Suprapubic skin (tissue), 3 donors: ENCODE data around the gene TLE1.

ENCODE experiments used
- POLR2A ChIP-seq, 2 donors: fragments of 450-650 bp; IDR thresholded peaks; one replicate each; pipeline ENCODE4 v1.6.1; 2017; ENCODE audit warnings: antibody characterized with exemption in 2 of 2, mild to moderate bottlenecking in 2 of 2, moderate library complexity in 2 of 2
- TF ChIP-seq, protein P1 (sequence below), 2 donors: fragments of 200-600 bp in 1 of 2; fragments of 450-650 bp in 1 of 2; sonication (generic) in 1 of 2; IDR thresholded peaks; one replicate each; pipeline ENCODE4 v1.5.1; 2016 to 2019; ENCODE audit warnings: antibody characterized with exemption in 2 of 2, mild to moderate bottlenecking in 1 of 2, moderate library complexity in 1 of 2

DNA sequence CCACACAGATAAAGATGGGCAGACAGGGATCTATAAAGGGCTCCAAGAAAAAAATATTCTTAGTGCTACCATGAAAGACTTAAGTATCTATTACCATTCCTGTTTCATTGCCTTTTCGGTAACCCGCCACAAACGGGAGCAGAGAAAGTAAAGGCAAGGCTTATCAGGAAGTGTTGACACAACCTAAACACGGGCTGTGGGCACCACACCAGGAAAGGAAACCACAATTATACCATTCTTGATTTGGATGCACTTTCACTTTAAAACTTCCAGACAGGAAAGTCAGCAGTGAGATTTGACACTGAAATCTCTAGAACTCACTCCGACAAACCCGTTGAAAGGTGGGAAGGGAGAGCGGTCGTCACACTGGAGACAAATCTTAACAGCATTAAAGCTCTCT, 6.5 kb downstream of the TLE1 start:
- TF ChIP-seq, protein P1, sequence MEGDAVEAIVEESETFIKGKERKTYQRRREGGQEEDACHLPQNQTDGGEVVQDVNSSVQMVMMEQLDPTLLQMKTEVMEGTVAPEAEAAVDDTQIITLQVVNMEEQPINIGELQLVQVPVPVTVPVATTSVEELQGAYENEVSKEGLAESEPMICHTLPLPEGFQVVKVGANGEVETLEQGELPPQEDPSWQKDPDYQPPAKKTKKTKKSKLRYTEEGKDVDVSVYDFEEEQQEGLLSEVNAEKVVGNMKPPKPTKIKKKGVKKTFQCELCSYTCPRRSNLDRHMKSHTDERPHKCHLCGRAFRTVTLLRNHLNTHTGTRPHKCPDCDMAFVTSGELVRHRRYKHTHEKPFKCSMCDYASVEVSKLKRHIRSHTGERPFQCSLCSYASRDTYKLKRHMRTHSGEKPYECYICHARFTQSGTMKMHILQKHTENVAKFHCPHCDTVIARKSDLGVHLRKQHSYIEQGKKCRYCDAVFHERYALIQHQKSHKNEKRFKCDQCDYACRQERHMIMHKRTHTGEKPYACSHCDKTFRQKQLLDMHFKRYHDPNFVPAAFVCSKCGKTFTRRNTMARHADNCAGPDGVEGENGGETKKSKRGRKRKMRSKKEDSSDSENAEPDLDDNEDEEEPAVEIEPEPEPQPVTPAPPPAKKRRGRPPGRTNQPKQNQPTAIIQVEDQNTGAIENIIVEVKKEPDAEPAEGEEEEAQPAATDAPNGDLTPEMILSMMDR (IDR thresholded peaks at IDR 0.05) = no peak
- TF ChIP-seq POLR2A (IDR thresholded peaks at IDR 0.05) = no peak
